SIG-M5 (cell line): ENCODE data around the gene KNTC1.
"Not testable (repeated sequence)": the region's sequence is repeated elsewhere in the genome, so short reads cannot be mapped to it uniquely, and the experiment has no call there.

Experiments
- DNase-seq: peaks from one replicate; lab custom pipeline; 2025; lab: John Stamatoyannopoulos, UW

Gene KNTC1

GRCh38 chr12:122508163-122508562 is 18.9 kb upstream of the KNTC1 start:
- DNase-seq, result no peak

GRCh38 chr12:122513028-122513427 is 14.0 kb upstream of the KNTC1 start:
- DNase-seq, result not testable (repeated sequence)

- no peak for DNase-seq
These were observed 13.4 kb upstream of the KNTC1 start for GRCh38 chr12:122513660-122514059.

GRCh38 chr12:122515275-122515674 is 11.8 kb upstream of the KNTC1 start:
- no peak for DNase-seq

GRCh38 chr12:122516544-122517361 is 10.3 kb upstream of the KNTC1 start:
- no peak for DNase-seq

GRCh38 chr12:122517877-122518276 is 9.2 kb upstream of the KNTC1 start:
- DNase-seq, result no peak

- DNase-seq, result no peak
These were observed 8.1 kb upstream of the KNTC1 start for GRCh38 chr12:122518908-122519307.

- DNase-seq, result no peak
These were observed 7.6 kb upstream of the KNTC1 start for GRCh38 chr12:122519418-122519817.

GRCh38 chr12:122520676-122521075 is 6.4 kb upstream of the KNTC1 start:
- DNase-seq, result no peak

- DNase-seq, result peak; percentile 23
These were observed 3.8 kb upstream of the KNTC1 start for GRCh38 chr12:122523280-122523679.

GRCh38 chr12:122523846-122524718 is 3.0 kb upstream of the KNTC1 start:
- no peak for DNase-seq

- DNase-seq, result no peak
These were observed 462 bp downstream of the KNTC1 start for GRCh38 chr12:122527478-122527944.

- no peak for DNase-seq
These were observed 1.5 kb downstream of the KNTC1 start for GRCh38 chr12:122528582-122528981.

- no peak for DNase-seq
These were observed 1.9 kb downstream of the KNTC1 start for GRCh38 chr12:122528992-122529391.

- DNase-seq, result no peak
These were observed 6.8 kb downstream of the KNTC1 start for GRCh38 chr12:122533856-122534255.

- no peak for DNase-seq
These were observed 10.0 kb downstream of the KNTC1 start for GRCh38 chr12:122537021-122537420.

- DNase-seq, result no peak
These were observed 11.4 kb downstream of the KNTC1 start for GRCh38 chr12:122538496-122538895.

- no peak for DNase-seq
These were observed 17.5 kb downstream of the KNTC1 start for GRCh38 chr12:122544537-122544936.

- no peak for DNase-seq
These were observed 18.8 kb downstream of the KNTC1 start for GRCh38 chr12:122545855-122546254.

GRCh38 chr12:122547330-122547729 is 20.3 kb downstream of the KNTC1 start:
- no peak for DNase-seq

GRCh38 chr12:122558745-122559641 is 31.9 kb downstream of the KNTC1 start:
- no peak for DNase-seq

- DNase-seq, result no peak
These were observed 33.1 kb downstream of the KNTC1 start for GRCh38 chr12:122560138-122560537.
